GM18502 (cell line): Measurements from ENCODE around the gene BANP.
"Not testable (repeated sequence)": the region's sequence is repeated elsewhere in the genome, so short reads cannot be mapped to it uniquely, and the experiment has no call there.

Source experiments
- ATAC-seq: cut with Tn5 transposase; IDR thresholded peaks from one replicate; pipeline ENCODE4 v1.9.1; 2021; ENCODE audit warnings: mild to moderate bottlenecking; ENCODE audit not compliant: unreplicated experiment, poor library complexity

The BANP gene

DNA sequence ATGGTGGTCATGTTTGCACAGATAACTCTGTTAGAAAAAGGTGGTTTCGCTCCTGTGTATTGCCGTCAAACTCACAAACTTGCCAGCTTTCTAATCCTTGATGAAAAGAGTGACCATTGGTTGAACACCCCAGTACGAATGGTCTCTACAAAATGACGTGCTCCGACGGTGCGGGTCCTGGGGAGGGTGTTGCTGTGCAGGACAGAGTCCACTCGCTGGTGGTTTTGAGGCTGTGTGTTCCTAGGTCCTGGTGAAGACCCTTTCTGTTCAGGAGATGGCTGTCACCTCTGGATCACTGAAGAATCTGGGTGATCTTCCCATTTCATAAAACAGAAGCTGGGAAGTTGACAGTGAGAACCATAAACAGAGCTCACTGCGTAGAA, 87.3 kb downstream of the BANP start:
- ATAC-seq, result not testable (repeated sequence)

DNA sequence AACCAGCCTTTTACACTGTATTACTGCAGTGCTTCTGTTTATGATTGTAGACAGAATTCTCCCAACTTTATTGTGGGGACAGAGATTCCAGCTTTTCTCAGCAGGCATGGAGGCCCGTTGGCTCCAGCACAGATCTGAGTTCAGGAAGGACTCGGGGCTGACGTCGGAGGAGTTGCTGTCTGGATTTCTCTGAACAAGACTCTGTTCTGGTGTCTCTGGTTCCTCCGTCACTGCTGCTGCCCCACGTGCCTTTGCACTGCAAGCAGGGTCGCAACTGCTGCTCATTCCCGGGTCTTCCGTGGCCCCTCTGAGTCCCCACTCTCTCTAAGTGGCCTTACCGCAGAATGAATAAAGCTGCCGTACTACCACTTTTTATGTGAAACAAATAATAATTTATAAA, 88.4 kb downstream of the BANP start:
- no peak for ATAC-seq

DNA sequence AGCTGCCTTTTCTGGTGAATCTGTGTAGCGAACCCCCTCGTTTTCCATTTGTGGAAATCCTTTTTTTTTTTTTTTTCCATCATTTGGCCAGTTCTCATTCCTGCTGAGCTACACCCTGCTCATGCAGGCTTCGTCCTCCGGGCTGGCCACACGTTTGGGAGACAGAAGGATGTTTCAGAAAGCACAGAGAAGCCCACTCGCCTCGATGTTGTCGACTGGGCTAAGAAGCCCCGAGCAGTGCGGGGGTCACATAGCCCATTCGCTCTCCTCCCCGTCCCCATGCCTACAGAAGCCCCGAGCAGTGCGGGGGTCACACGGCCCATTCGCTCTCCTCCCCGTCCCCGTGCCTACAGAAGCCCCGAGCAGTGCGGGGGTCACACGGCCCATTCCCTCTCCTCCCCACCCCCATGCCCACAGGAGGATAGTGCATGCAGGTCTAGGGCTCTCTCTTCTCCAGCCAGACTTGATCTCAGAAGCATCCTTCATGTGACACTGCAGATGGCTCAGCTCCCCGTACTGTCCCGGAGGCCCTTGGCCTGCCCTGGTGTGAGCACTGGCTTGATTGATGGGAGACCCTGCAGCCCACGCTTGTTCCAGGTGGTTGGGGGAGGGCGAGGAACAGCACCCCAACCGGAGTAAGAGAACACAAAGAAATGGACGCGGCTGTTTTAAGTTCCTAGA, 89.1 kb downstream of the BANP start:
- not testable (repeated sequence) for ATAC-seq

DNA sequence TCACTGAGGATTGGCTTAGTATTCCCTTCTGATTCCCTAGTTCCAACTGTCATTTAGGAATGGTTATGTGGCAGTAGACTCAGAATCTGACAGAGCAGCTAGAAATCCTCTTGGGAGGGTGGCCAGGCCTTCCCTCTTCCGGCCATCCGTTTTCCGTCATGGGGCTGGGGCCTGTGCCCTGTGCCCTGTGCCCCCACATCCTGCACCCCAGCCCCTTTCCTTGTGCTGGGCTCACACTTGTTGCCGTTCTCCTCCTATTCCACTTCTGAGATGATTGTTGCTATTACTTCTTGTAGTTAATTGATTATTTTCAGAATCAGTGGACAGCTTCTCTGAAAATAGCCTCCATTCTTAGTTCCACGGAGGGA, 89.6 kb downstream of the BANP start:
- not testable (repeated sequence) for ATAC-seq

DNA sequence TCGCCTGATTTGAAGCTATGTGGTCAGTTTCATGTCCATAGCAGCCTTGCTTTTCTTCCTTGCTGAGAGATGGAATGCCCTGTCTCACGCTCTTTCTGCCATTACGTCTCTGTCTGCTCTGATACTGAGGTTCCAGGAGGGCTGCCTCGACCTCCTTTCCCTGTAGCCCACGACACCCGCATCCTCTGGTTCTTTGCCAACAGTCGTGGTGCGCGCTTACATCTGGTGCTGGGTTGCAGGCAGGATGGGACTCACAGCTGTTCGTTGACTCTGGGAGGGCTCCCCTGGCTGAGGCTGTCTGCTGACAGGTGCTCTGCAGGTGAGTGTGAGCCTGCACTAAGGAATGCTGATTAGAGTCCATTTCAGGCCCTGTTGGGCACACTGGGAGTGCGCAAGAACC, 90.3 kb downstream of the BANP start:
- not testable (repeated sequence) for ATAC-seq

DNA sequence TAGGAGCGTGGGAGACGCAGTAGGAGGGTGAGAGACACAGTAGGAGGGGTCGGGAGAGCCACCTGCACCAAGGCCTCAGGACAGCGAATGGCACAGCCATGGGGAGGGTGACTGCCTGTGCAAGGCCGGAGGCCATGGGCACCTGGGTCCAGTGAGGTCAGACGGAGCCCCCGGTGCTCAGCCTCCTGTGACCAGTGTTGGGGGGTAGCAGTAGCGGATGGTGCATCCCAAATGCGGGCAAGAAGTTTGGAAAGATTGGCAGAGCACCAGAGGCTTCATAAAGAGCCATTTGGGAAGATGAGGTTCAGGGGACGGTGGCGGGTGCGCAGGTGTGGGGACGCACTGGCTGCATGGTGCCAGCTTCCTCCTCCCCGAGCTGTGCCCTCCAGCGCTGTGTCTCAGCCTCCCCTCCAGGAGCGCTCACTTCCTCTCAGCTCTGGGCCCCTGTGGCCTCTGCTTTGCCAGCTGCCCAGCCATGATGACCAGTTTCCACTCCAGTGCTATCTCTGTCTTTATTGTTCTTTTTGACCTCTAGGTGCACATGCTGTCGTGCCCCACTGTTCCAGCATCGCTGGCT, 90.8 kb downstream of the BANP start:
- ATAC-seq, result not testable (repeated sequence)

DNA sequence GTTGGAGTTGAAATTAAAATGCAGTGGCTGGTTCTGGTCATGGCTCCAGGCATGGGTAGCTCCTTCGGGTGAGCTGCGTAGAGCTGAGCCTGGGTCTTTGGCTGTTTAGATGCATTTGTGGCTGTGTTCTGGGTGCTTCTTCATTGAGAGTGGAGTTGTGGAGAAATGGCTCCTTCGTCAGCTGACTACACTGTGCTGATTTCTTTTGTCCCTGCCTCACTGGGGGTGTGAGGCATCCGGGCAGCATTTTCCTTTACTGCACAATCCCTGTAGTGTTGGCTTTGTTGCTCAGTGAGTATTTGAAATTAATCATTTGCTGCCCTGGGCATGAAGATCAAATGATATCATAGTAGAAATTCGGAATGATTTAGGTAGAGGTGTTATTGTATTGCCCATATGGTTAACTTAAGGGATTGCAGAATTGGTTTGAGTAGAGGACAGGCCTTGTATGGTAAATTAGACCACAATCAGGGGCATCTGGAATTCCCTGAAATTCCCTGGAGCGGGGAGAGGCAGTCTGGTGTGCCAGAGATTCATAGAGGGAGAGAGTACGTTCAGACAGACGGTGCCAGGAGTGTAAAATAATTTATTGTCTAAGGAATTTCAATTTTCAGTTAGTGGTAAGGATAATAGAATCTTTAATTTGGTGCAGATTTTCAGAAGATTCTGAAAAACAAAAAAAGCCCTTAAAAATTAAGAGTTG, 92.1 kb downstream of the BANP start:
- ATAC-seq, result not testable (repeated sequence)

DNA sequence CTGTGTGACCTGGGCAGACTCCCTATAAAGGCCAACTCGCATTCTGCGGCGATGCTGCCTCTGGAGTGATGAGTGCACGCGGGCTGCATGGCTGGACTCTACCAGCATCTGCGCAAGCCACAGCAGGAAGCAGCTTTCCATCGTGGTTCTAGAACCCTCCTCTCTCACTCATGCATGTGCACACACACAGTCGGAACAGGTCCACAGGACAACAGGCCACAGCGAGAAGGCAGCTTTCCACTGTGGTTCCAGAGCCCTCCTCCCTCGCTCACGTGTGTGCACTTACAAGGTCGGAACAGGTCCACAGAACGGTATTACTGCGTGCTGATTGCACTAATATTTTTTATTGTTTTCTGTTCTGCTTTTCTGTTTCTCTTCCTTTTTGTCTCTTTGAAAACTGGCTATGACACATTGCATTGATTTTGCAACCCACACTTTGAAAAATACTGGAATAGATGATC, 92.9 kb downstream of the BANP start:
- peak; percentile 55 for ATAC-seq

DNA sequence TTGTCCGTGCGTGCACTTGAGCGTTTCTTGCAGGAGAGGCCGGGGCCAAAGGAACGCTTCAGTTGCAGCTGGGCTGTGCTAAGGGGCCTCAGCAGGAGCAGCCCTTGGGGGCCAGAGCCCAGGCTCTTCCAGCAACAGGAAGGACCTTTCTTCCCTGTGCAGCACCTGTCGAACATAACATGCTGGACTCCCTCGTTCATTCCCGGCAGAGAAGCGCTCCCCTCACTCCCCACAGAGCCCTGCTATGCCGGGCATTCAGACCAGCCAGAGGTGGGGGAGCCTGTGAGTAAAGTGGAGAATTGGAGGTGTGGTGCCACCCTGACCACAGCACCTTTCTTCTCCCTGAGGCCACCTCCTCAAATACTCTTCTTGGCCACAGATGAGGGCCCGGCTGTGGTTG, 94.1 kb downstream of the BANP start:
- not testable (repeated sequence) for ATAC-seq

DNA sequence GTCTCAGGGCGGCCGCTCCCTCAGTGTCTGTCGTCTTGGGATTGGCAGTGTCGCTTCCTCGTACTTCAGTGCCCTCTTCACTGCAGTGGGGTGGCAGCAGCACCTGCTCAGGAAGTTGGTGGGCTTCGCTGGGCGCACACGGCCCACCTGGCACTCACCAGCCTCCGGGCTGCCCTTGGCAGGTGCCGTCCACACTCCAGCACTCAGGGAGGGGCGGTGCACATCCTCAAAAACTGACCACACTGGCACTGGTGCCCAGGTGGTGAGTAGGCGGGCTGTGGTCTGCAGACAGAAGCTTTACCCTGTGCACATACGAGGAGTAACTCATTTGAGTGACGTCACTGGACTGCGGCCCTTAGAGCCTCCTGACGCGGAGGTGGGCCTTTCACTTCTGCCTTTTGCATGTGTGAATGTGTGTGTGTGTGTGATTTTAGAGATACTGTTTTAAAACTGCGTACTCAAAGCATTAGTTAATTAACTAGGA, 94.6 kb downstream of the BANP start:
- peak; percentile 83 for ATAC-seq

DNA sequence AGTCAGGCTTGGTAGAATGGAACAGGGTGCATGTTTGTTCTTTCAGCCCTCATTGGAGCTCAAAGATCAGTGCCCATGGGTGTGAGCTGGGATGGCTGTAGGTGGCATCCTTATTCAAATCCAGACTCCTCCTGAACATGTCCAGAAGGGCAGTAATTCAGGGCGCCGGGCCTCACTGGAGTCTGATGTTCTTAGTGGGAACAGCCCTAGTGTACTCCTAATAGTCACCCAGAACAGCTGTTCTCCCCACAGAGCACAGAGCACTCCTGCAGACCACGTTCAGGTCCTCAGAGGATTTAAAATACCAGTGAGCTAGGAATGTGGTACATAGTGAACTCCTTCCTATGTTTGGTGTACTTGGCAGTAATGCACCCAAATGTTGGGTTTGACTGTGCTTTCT, 96.2 kb downstream of the BANP start:
- ATAC-seq, result no peak

DNA sequence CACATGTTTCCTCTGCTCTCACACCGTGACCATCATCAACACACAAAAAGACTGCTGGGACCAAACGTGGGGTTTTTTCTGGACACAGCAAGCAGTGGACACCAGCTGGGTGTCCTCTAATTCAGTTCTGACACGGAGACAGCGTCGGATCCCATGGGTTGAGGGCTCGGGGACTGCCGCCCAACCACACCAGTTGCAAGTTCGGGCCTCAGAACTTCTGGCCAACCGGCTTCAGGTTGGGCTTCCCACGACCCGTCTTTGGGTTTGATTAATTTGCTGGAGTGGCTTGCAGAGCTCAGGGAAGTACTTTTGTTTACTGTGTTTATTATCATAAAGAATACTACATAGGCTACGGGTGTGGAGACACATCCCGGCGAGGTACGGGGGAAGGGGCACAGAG, 97.8 kb downstream of the BANP start:
- ATAC-seq, result no peak

DNA sequence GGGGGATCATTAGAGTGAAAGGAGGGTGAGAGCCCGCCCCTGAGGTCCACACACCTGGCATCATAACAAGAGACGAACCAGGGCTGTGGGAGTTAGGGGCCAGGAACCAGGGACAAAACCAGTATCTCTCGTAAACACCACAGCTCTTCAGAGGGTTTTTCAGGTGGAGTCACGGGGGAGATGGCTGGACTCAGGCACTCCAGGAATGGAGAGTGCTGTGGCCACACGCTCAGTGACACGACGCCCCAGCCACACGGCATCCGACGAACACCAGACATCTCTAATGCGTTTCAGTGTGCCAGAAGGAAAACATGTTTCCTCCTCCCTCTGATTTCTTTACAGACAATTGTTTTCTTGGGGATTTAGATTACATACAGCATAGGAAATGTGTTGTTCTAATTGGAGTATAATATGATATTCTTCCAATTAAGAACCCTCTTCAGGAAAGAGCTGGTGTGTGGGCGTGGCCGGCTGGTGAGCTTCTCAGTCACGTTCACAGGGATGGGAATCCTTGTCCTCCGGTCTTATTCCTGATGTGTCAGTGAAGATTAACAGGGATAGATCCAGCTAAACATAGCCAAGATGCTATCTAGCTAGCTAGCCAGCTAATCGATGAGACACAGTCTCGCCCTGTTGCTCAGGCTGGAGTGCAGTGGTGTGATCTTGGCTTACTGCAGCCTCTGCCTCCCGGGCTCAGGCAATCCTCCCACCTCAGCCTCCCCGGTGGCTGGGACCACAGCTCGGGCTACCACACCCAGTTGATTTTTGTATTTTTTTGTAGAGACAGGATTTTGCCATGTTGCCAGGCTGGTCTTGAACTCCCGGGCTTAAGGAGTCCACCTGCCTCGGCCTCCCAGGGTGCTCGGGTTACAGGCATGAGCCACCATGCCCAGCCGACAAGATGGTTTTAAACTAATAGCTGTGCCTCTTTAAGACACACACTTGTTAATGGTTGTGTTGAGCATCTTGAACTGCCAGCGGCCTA, 98.6 kb downstream of the BANP start:
- ATAC-seq, result no peak

DNA sequence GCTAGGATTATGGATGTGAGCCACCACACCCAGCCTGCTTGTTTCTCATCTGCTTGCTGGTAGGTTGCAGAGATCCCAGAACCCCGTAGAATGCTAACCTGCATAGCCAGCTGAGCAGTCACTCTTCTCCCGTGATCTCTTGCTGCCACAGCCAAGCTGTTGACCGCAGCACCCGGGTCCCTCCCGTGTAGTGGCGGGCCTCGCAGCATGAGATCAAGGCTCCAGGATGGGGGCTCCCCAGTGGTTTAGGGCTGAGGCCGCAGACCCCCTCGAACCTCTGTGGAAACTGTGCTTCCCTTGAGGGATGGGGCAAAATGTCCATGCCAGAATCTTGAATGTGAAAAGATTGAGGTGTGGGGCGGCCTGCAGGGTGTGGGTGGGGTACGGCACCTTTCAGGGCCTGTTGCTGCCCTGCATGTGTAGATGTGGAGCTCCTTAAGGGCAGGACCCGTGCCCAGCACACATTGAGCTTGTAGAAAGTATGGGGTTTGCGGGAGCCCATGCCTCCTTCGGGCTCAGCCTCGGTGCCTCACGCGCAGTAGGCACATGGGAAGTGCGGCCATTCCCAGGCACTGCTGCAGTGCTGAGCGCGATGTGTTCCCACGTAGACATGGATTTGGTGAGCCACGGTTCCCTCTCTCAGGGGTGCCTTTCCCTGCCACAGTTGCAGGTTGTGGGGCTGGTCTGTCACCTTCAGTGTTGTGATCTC, 99.9 kb downstream of the BANP start:
- no peak for ATAC-seq

DNA sequence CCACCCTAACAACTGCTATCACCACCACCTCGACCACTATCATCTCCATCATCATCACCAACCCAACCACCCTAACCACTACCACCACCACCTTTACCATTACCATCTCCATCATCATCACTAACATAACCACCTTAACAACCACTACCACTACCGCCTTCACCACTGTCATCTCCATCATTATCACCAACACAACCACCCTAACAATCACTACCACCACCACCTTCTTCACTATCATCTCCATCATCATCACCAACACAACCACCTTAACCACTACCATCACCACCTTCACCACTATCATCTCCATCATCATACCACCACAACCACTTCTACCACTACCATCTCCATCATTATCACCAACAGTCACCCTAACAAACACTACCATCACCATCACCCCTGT, 101.4 kb downstream of the BANP start:
- ATAC-seq, result no peak

DNA sequence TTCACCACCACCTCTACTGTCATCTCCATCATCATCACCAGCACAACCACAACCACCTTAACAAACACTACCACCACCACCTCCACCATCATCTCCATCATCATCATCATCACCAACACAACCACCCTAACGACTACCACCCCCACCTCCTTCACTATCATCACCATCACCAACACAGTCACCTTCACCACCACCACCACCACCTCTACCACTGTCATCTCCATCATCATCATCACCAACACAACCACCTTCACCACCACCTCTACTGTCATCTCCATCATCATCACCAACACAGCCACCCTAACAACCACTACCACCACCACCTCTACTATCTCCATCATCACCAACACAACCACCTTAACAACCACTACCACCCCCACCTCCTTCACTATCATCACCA, 102.2 kb downstream of the BANP start:
- not testable (repeated sequence) for ATAC-seq

DNA sequence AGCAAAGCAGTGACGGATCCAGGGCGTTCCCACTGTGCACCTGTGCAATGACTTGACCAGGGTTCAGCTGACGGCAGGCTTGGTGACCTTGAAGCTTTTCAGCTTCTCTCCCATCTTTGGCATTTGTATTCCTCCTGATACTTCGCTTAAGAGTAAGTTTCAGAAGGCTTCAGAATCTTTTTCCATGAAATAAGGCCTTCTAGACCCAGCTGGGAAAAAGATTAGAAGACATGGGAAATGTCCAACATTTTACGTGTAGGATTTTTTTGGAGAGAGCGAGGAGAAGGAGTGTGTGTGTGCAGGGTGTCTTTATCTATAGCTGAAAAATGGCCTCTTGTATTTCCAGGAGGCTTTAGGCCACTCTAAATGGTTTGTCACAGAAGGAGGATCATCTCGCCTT, 104.1 kb downstream of the BANP start:
- no peak for ATAC-seq

DNA sequence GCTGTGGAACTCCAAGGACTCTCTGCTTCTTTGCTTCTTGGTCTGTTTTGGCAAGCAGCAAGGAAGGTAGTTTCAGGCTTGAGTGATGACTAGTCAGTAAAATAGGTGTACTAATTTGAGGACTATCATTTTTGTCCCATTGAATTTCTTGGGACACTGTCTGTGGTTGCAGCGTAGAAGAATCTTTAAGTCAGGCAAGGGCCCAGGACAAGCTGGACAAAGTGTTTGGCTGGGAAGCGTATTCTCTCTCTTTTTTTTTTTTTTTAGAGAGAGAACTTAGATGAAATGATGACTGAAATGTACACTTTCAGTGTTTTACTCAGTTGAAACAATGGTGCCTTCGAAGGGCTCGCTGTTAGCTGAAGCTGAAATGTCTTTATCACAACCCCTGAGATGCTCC, 105.0 kb downstream of the BANP start:
- ATAC-seq, result no peak

DNA sequence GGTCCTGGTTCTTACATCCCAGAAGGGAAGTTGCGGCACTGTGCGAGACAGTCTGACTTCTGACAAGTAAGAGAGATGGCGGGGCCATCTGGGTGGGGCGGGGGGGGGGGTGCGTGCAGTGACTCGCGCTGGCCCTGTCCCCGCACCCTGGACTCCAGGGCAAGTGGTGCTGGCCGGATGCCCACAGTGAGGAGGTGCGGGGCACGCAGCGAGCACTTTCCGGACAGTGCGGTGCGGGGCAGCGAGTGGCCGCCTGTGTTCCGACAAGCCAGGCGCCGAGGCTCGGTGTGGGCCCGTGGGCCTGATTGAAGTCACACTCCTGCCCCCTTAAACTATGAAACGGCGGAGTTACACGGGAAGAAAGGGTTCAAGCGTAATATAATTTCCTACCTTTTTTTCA, 106.4 kb downstream of the BANP start:
- ATAC-seq, result no peak

DNA sequence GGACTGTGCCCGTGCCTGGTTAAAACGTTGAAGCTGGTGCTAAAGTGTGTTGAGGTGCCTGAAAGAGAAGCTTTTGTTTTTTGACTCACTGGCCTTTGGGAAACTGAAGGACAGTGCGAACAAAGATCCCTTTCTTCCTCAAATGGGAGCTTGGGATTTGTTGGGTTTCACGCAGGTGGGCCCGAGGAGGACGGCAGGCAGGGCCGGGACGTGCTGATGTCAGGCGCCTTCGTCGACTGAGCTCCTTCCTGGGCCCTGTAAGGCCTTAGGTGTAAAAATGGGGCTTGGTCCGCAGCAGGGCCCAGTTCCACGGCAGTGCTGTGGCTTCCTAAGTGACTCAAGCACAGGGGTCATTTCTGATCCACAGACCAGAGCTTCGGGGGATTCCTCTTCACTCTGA, 106.9 kb downstream of the BANP start:
- ATAC-seq, result no peak
